Measurements from ENCODE around the gene SALL3.

SALL3 gene

GRCh38 chr18:78965917-78966792 is 13.5 kb upstream of the SALL3 start:
- no peak for DNase-seq

- no peak for DNase-seq
Measured at GRCh38 chr18:78966793-78967106, 12.9 kb upstream of the SALL3 start.

GRCh38 chr18:78967692-78968091 is 11.9 kb upstream of the SALL3 start:
- no peak for DNase-seq

- DNase-seq, result no peak
Measured at GRCh38 chr18:78969574-78970315, 9.9 kb upstream of the SALL3 start.

- DNase-seq, result no peak
Measured at GRCh38 chr18:78970774-78971333, 8.8 kb upstream of the SALL3 start.

GRCh38 chr18:78971511-78972245 is 7.9 kb upstream of the SALL3 start:
- no peak for DNase-seq

GRCh38 chr18:78972385-78972918 is 7.2 kb upstream of the SALL3 start:
- DNase-seq, result no peak

GRCh38 chr18:78972930-78973331 is 6.7 kb upstream of the SALL3 start:
- DNase-seq, result no peak

- no peak for DNase-seq
Measured at GRCh38 chr18:78973357-78974083, 6.1 kb upstream of the SALL3 start.

- no peak for DNase-seq
Measured at GRCh38 chr18:78974115-78974761, 5.4 kb upstream of the SALL3 start.

GRCh38 chr18:78975292-78975691 is 4.3 kb upstream of the SALL3 start:
- DNase-seq, result no peak

GRCh38 chr18:78975699-78976335 is 3.8 kb upstream of the SALL3 start:
- DNase-seq, result no peak

- DNase-seq, result no peak
Measured at GRCh38 chr18:78976765-78977636, 2.6 kb upstream of the SALL3 start.

GRCh38 chr18:78977637-78978348 is 1.8 kb upstream of the SALL3 start:
- DNase-seq, result no peak

GRCh38 chr18:78978349-78979055 is 1.1 kb upstream of the SALL3 start:
- no peak for DNase-seq

GRCh38 chr18:78979056-78979729 is 425 bp upstream of the SALL3 start:
- no peak for DNase-seq

- DNase-seq, result no peak
Measured at GRCh38 chr18:78980279-78980771, 707 bp downstream of the SALL3 start.

- DNase-seq, result no peak
Measured at GRCh38 chr18:78980777-78981380, 1.3 kb downstream of the SALL3 start.
